HG03520 (cell line): ENCODE results near the gene ZNF205.
"Not testable (repeated sequence)": the region's sequence is repeated elsewhere in the genome, so short reads cannot be mapped to it uniquely, and the experiment has no call there.

Experiments
- ATAC-seq: cut with Tn5 transposase; IDR thresholded peaks from one replicate; pipeline ENCODE4 v1.9.1; 2021; ENCODE audit warnings: mild to moderate bottlenecking, moderate library complexity; ENCODE audit not compliant: unreplicated experiment

Gene ZNF205

DNA sequence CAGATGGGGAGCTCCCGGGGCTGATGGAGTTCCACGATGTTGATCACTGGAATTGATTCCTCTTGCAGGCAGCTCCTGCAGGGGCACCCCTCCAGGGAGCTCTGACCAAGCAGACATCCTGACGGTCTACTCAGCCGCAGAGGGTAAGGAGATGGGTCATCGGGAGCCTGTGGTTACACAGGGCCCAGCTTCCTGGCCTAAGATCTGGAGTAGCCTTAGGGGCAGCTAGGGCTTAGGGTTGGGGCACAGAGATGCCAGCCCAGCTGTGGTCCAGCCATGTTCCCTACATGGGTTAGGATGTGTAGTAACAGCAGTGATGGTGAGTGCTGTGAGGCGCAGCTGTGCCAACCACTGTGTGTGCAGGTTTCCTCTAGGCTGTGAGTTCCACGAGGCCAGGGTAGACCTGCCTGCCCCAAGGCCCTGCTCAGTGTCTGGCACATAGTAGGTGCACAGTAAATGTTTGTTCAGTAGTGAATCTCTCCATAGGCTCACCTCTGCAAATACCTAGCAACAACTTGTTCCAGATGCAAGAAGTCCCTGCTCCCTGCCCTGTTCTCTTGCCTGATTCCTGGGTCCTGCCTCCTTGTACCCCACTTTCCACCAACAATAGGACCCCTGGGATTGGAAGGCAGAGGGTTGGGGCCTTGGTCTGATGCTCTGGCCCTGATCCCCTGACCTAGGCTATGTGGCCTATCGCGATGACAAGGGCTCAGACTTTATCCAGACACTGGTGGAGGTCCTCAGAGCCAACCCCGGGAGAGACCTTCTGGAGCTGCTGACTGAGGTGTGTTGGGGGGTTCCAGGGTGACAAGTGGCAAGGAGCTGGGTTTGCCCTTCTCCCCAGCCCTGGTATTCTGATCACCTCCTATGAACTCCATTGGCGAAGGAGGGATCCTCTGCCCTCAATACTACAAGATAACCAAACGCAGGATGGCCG is 36.1 kb downstream of the ZNF205 start:
- ATAC-seq, result no peak

DNA sequence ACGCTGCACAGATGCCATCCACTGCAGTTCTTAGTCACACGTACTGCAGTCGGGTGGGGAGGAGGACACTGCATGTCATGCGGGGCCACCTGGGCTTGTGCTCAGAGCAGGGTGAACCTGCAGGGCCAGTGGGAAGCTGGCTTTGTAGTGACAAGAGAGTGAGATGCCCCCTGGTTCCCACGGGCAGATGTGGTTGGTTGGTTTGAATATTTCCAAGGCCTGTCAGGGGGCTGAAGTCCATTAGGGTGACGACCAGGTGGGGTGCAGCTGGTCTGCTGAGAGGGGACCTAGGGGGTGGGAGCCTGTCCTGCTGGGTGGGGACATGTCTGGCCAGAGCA is 36.8 kb downstream of the ZNF205 start:
- no peak for ATAC-seq

GRCh38 chr16:3149630-3150345 is 37.4 kb downstream of the ZNF205 start:
- no peak for ATAC-seq

GRCh38 chr16:3150346-3151218 is 38.2 kb downstream of the ZNF205 start:
- ATAC-seq, result peak; percentile 65

- no peak for ATAC-seq
These were observed 39.6 kb downstream of the ZNF205 start for GRCh38 chr16:3152027-3152276.

DNA sequence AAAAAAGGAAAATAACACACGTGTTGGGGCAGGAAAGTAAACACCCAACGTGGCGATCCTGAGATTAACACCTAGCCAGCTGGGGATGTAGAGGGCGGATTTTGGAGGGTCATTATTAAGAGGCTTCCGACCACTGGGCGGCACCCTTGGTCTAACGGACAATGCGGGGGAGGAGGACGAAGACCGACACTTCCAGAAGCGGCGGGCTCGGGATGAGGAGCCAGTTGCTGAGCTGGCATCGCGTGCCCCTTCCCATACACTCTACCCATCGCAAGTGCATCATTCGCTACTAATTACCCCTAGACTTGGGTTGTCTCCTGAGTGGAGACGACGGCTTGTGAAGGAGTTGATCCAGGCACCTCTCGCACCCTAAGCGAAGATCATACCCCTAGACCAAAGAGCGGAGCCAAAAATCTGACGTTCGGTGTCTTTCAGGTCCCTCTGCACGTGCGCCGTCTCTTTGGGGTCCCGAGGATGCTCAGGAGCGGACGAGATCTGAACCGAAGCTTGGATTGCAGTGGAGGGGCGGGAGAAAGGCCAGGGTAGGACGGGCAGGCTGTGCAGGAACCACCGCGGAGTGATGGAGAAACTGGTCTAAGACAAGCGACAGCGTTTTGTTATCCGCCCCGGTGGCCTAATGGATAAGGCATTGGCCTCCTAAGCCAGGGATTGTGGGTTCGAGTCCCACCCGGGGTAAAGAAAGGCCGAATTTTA is 40.0 kb downstream of the ZNF205 start:
- ATAC-seq, result no peak

GRCh38 chr16:3152991-3153368 is 40.6 kb downstream of the ZNF205 start:
- no peak for ATAC-seq

- ATAC-seq, result no peak
These were observed 42.8 kb downstream of the ZNF205 start for GRCh38 chr16:3155181-3155580.

DNA sequence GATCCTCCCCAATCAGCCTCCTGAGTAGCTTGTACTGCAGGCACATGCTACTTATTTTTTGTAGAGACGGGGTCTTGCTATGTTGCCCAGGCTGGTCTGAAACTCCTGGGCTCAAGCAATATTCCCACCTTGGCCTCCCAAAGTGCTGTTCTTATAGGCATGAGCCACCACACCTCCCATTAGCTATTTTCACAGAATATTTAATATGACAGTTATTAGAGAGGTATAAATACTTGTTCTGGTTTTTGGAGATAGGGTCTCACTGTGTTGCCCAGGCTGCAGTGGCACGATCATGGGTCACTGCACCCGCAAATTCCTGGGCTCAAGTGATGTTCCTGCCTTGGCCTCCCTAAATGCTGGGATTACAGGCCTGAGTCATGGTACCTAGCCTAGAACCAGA is 43.6 kb downstream of the ZNF205 start:
- ATAC-seq, result no peak

DNA sequence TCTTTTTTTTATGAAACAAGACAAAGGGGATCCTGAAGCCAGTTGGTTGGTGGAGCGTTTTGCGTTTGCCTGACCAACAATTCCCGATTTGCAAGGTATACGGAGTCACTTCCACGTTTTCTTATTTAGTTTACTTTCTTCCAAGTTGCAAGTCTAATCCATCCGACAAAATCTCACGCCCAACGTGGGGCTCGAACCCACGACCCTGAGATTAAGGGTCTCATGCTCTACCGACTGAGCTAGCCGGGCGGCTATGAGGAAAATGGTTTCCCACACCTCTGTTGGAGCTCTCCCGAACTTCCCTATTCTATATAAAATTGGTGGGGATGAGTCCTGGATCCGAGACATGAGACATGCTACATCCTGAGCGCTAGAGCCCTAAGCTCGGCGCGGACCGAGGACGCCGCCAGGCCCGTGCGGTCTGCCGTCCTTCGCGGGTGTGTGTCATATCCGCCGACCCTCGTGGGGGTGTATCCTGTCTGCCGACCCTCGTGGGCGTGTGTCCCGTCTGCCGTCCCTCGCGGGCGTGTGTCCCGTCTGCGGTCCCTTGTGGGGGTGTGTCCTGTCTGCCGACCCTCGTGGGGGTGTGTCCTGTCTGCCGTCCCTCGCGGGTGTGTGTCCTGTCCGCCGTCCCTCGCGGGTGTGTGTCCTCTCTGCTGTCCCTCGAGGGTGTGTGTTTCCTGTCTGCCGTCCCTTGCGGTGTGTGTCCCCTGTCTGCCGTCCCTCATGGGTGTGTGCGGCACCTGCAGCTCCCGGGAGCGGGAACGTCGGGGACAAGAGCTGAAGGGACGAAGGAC is 45.0 kb downstream of the ZNF205 start:
- ATAC-seq, result no peak

DNA sequence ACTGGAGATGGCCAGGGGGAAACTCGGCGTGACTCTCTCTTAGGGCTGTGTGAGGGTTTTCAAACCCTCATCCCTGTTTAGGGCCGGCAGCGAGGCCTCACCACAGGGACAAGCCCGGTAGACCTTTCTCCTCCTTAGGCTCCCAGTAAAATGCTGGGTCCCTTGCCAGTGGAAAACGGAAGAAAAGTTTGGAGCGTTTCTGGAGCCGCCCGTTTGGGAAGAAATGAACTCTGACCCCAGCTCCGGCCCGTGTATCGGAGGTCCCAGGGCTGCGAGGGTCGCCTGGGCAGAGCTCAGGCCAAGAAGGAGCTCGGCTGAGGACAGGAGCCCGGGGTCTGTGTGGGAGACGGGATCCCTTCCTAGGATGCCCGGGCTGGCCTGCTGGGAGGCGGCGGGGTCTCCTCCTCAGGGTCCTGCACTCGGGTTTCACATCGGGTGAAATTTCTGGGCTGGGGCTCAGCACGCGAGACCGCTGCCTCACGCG is 45.7 kb downstream of the ZNF205 start:
- no peak for ATAC-seq

- no peak for ATAC-seq
These were observed 46.3 kb downstream of the ZNF205 start for GRCh38 chr16:3158510-3159314.

DNA sequence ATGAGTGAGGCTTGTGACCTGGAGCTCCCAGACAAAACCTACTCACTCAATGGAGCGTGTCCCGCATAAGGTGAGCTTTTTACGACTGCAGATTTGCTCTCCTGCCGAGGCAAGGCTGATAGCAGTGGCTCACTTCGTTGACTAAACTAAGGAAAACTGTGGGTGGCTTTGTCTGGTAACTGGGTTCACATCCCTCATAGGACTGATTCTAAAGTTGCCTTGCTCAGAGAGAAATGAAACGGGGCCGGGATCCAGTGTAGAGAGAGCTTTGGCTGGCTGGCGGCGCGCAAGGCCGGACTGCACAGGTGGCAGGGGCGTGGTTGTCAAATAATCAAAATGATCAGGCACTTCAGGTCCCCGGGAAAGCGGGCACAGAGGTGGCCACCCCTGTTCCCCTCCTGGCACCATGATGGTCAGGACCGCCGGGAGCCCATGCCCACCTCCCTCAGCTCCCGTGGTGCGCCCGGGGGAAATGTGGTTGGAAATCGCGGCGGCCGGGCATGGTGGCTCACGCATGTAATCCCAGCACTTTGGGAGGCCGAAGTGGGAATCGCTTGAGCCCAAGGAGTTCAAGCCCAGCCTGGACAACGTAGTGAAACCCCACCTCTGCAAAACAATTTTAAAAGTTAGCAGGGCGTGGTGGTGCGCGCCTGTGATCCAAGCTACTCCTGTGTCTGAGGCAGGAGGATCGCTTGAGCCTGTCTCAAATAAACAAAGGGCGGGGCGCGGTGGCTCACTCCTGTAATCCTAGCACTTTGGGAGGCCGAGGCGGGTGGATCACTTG is 49.0 kb downstream of the ZNF205 start:
- ATAC-seq, result no peak

GRCh38 chr16:3164121-3164991 is 52.0 kb downstream of the ZNF205 start:
- ATAC-seq, result no peak

DNA sequence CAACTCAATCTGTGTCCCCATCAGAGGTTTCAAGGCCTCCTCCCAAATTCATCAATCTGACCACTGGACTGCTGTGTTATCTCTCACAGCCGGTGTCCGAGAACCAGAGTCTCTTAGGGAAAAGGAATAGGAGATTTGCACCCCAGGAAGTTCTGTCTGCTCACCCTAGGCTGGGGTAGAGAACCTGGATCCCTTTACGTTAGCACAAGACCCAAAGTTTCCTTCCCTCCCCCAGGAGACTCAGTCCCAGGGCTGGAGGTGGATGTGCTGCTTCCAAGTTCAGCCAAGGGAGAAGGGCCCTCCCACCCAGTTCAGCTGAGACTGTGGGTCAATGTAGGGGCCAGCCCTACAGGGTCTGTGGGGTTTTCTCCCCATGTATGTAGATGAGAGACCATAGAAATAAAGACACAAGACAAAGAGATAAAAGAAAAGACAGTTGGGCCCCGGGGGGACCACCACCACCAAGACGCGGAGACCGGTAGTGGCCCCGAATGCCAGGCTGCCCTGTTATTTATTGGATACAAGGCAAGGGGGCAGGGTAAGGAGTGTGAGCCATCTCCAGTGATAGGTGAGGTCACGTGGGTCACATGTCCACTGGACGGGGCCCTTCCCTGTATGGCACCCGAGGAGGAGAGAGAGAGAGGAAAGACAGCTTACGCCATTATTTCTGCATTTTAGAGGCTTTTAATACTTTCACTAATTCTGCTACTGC is 52.9 kb downstream of the ZNF205 start:
- ATAC-seq, result no peak

DNA sequence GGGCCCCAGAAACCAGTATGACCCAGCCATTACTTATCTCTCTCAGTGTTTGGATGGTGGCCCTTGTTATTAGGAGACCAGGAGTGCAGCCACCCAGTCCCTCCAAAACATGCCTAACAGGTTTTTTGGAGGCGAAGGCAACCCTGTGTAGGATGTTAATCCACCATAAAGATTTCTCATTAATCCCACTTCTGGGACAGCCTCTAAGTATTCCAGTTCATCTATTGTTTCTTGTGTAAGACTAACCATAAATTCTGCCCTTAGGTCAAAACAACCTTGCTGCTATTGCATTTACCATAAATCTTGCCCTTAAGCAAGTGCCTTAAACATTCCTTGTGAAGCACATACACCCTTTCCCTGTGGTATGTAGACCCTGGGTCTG is 54.1 kb downstream of the ZNF205 start:
- ATAC-seq, result no peak

DNA sequence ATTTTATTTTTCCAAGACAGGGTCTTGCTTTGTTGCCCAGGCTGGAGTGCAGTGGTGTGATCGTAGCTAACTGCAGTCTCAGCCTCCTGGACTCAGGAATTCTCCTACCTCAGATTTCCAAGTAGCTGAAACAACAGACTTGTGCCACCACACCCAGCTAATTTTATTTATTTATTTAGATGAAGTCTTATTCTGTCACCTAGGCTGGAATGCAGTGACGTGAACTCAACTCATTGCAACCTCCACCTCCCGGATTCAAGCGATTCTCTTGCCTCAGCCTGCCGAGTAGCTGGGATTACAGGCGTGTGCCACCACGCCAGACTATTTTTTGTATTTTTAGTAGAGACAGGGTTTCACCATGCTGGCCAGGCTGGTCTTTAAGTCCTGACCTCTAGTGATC is 56.3 kb downstream of the ZNF205 start:
- ATAC-seq, result not testable (repeated sequence)
